Endothelial cell (in vitro differentiated cells): Measurements from ENCODE around the gene NACC1. TPM values are rescaled to one million over a fixed set of nuclear protein-coding genes. Genes with fewer than 3 reads are reported as not detected.
A peak's percentile ranks its signal among the peaks of the same experiment; 100 is the strongest.

ENCODE experiments used
- DNase-seq: peaks from one replicate; pipeline ENCODE4 v3.0.0; 2021; ENCODE audit warnings: low spot score
- H3K27ac Mint-ChIP-seq: one replicate; pipeline ENCODE4 v1.8.0; 2021; ENCODE audit warnings: mixed read lengths, inconsistent platforms; ENCODE audit not compliant: unreplicated experiment
- H3K27me3 Mint-ChIP-seq: one replicate; pipeline ENCODE4 v1.8.0; 2021; ENCODE audit warnings: mild to moderate bottlenecking, moderate library complexity, mixed read lengths, inconsistent platforms; ENCODE audit not compliant: unreplicated experiment
- H3K36me3 Mint-ChIP-seq: one replicate; pipeline ENCODE4 v1.8.0; 2021; ENCODE audit warnings: mild to moderate bottlenecking, low read depth, mixed read lengths, inconsistent platforms; ENCODE audit not compliant: unreplicated experiment
- H3K4me1 Mint-ChIP-seq: one replicate; pipeline ENCODE4 v1.8.0; 2021; ENCODE audit warnings: mild to moderate bottlenecking, mixed read lengths, inconsistent platforms; ENCODE audit not compliant: unreplicated experiment
- H3K4me3 Mint-ChIP-seq: one replicate; pipeline ENCODE4 v1.8.0; 2021; ENCODE audit warnings: mild to moderate bottlenecking, mixed read lengths, inconsistent platforms; ENCODE audit not compliant: unreplicated experiment
- H3K9me3 Mint-ChIP-seq: one replicate; pipeline ENCODE4 v1.8.0; 2021; ENCODE audit warnings: mixed read lengths, inconsistent platforms; ENCODE audit not compliant: unreplicated experiment
- CTCF ChIP-seq: fragments of 200-600 bp; sonication (generic); IDR thresholded peaks from one replicate; pipeline ENCODE4 v1.5.0; 2021; ENCODE audit warnings: antibody characterized with exemption; ENCODE audit not compliant: unreplicated experiment
- total RNA-seq: library from RNA; stranded (reverse); fragmentation: NEBNext Ultra II Directional; extraction: Animal tissue kit (Norgen Biotek cat#: 25700); gene quantifications from one replicate; pipeline ENCODE4 v1.2.1, GENCODE V29; 2021; ENCODE audit not compliant: unreplicated experiment

NACC1 gene
- total RNA-seq, 1 donor from 2014 or later: 112 TPM

DNA sequence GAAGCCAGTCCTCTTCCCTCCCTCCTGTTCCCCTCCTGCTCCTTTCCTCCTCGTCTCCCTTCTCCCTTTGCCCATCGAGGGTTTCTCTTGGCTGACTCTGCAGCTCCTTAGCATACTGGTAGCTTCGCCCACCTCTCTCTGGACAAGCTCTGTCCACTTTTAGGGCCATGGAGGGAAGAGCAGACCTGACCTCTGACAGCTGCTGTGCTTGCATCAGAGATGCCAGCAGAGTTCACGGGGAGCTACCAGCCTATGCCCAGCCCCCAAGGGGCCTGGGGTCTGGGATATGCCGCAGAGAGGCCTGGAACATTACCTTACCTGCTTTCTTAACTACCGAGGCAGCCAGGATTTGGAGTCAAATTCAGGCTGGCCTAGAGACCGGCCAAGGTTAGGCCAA lies 35.1 kb upstream of the NACC1 start:
- no peak for DNase-seq
- Mint-ChIP-seq H3K27me3 (peaks cover 7% of the 10 kb centered on the region), H3K27ac (no peak overlapping the region), H3K9me3 (no peaks in the 10 kb centered on the region), H3K4me3 (no peak overlapping the region), H3K36me3 (peaks cover 13% of the 10 kb centered on the region), H3K4me1 (peaks cover 11% of the 10 kb centered on the region)
- no peak for TF ChIP-seq CTCF

DNA sequence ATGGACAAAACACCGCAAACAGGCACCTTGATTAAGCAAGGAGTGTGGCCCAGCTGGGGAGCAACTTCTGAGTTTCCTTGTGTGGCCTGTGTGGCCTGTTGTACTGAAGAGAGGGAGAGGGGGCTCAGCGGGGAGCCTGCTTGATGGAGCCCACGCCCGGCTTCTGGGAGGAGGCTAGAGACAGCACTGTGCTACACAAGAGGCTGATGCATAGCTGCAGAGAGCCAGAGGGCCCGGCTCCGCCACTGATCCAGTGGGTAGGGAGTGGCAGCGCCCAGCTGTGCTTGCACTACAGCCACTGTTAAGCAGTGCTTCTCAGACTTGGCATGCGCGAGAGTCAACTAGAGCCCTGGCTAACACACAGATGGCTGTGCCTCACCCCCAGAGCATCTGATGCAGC lies 34.4 kb upstream of the NACC1 start:
- no peak for DNase-seq
- Mint-ChIP-seq H3K9me3 (no peaks in the 10 kb centered on the region), H3K4me1 (peaks cover 11% of the 10 kb centered on the region), H3K4me3 (no peak overlapping the region), H3K36me3 (peaks cover 17% of the 10 kb centered on the region), H3K27ac (no peak overlapping the region), H3K27me3 (peaks cover 10% of the 10 kb centered on the region)
- no peak for TF ChIP-seq CTCF

- Mint-ChIP-seq H3K27ac (peak overlapping the region; percentile 39), H3K9me3 (no peaks in the 10 kb centered on the region), H3K4me3 (no peak overlapping the region), H3K36me3 (peaks cover 19% of the 10 kb centered on the region), H3K27me3 (peaks cover 9% of the 10 kb centered on the region), H3K4me1 (peaks cover 11% of the 10 kb centered on the region)
- DNase-seq: no peak
- no peak for TF ChIP-seq CTCF
Observed at GRCh38 chr19:13085666-13086065, 32.4 kb upstream of the NACC1 start.

GRCh38 chr19:13086341-13086740 lies 31.7 kb upstream of the NACC1 start:
- DNase-seq: no peak
- Mint-ChIP-seq H3K27ac (no peak overlapping the region), H3K4me3 (peak overlapping the region; percentile 38), H3K4me1 (peaks cover 11% of the 10 kb centered on the region), H3K9me3 (no peaks in the 10 kb centered on the region), H3K27me3 (peaks cover 9% of the 10 kb centered on the region), H3K36me3 (peaks cover 19% of the 10 kb centered on the region)
- no peak for TF ChIP-seq CTCF

- H3K36me3 Mint-ChIP-seq: peaks cover 19% of the 10 kb centered on the region
- no peak for DNase-seq
- no peak overlapping the region for H3K4me3 Mint-ChIP-seq
- H3K4me1 Mint-ChIP-seq: peaks cover 8% of the 10 kb centered on the region
- no peaks in the 10 kb centered on the region for H3K9me3 Mint-ChIP-seq
- no peak overlapping the region for H3K27ac Mint-ChIP-seq
- peaks cover 11% of the 10 kb centered on the region for H3K27me3 Mint-ChIP-seq
- TF ChIP-seq CTCF: no peak
Observed at GRCh38 chr19:13087295-13087694, 30.8 kb upstream of the NACC1 start.
